ENCODE measurements around the gene PABPN1.
A peak's percentile ranks its signal among the peaks of the same experiment; 100 is the strongest.
"Not testable (repeated sequence)": the region's sequence is repeated elsewhere in the genome, so short reads cannot be mapped to it uniquely, and the experiment has no call there.

PABPN1 gene, protein sequence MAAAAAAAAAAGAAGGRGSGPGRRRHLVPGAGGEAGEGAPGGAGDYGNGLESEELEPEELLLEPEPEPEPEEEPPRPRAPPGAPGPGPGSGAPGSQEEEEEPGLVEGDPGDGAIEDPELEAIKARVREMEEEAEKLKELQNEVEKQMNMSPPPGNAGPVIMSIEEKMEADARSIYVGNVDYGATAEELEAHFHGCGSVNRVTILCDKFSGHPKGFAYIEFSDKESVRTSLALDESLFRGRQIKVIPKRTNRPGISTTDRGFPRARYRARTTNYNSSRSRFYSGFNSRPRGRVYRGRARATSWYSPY

DNA sequence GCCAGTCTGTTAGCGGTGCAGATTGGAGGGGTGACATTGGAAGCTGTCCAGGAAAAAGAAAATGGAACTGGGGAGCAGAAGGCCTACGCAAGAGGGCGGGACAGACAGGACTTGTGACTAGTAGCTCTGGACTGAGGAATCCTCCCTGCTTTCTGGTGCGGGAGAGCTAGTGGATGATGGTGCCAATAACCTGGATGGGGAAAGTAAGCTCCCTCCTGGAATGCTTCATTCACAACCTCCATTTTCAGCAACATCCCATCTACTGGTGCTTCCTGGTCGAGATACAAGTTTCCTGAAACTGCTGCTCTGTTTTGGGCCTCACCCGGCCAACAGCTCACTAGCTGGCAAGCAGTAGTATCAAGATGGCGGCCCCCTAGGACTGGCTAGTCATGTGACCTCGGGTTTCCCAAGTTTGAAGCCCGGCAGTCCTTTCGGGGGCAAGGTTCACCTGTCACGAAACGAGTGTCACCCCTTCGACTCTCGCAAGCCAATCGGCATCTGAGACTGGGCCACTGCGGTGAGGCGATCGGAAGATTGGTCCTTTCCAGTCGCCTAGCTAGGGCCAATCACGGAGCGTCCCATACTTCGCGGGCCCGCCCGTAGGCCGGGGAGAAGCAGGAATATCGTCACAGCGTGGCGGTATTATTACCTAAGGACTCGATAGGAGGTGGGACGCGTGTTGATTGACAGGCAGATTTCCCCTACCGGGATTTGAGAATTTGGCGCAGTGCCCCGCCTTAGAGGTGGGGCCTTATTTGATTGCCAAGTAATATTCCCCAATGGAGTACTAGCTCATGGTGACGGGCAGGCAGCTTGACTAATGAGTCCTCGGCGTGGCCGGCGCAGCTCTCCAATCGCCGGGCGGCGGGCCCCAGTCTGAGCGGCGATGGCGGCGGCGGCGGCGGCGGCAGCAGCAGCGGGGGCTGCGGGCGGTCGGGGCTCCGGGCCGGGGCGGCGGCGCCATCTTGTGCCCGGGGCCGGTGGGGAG, at the start of gene PABPN1:
Gene PABPN1, plus strand, starts transcription at position 874 of the 988 bp plus-strand sequence. Its CDS starts 13 bp downstream, at position 887.
- peak; percentile 100 for DNase-seq

GRCh38 chr14:23275412-23275811, 45.8 kb upstream of the PABPN1 start:
- DNase-seq: no peak

DNA sequence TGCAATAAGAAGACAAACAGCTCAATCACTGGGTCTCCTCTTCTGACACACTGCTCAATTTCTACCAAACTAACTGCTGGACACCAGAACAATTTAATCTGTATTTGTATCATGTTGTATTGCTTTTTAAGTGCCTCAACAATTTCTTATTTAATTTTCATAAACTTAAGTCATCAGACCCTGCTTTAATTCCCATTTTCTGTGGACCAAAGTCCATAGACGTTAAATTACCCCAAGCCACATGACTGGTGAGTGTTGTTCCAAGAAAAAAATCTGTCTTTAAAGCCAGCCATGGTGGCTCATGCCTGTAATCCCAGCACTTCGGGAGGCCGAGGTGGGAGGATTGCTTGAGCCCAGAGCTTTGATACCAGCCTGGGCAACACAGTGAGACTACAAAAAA, 44.1 kb upstream of the PABPN1 start:
- no peak for DNase-seq

DNA sequence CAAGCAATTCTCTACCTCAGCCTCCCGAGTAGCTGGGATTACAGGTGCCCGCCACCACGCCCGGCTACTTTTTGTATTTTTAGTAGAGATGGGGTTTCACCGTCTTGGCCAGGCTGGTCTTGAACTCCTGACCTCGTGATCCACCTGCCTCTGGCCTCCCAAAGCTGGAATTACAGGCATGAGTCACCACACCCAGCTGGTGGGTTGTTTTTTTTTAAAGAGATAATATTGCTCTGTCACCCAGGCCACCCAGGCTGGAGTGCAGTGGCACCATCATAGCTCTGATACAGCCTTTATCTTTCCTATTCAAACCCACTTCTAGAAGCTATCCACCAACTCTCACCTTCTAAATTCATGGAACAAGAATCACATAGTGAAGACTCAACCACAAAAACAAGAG, 43.3 kb upstream of the PABPN1 start:
- DNase-seq: not testable (repeated sequence)

- DNase-seq: no peak
Observed at GRCh38 chr14:23281247-23281646, 40.0 kb upstream of the PABPN1 start.

GRCh38 chr14:23284654-23285529, 36.4 kb upstream of the PABPN1 start:
- DNase-seq: no peak

GRCh38 chr14:23285530-23286019, 35.7 kb upstream of the PABPN1 start:
- DNase-seq: no peak

- peak; percentile 98 for DNase-seq
Observed at GRCh38 chr14:23286020-23286901, 35.0 kb upstream of the PABPN1 start, which contains the start of gene HOMEZ. Gene HOMEZ, minus strand, starts transcription at chr14:23286132. Its CDS starts 180 bp downstream, at chr14:23285952.

- no peak for DNase-seq
Observed at GRCh38 chr14:23286902-23287479, 34.3 kb upstream of the PABPN1 start.

DNA sequence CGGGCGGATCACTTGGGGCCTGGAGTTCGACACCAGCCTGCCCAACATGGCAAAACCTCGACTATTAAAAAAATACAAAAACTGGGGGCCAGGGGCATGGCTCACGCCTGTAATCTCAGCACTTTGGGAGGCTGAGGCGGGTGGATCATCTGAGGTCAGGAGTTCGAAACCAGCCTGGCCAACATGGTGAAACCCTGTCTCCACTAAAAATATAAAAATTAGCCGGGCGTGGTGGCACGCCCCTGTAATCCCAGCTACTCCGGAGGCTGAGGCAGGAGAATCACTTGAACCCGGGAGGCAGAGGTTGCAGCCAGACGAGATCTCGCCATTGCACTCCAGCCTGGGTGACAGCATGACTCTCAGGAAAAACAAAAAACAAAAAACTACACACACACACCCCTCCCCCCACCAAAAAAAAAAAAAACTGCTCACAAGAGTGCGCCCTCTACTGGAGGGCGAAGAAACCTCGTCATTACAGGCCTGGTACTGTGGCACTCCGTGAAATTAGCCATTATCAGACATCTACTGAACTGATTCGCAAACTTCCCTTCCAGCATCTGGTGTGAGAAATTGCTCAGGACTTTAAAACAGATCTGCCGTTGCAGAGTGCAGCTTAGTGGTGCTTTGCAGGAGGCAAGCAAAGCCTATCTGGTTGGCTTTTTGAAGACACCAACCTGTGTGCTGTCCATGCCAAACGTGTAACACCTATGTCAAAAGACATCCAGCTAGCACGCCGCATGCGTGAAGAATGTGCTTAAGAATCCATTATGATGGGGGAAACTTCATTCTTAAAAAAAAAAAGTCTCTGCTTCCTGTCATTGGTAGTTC, 26.3 kb upstream of the PABPN1 start:
- peak; percentile 59 for DNase-seq

DNA sequence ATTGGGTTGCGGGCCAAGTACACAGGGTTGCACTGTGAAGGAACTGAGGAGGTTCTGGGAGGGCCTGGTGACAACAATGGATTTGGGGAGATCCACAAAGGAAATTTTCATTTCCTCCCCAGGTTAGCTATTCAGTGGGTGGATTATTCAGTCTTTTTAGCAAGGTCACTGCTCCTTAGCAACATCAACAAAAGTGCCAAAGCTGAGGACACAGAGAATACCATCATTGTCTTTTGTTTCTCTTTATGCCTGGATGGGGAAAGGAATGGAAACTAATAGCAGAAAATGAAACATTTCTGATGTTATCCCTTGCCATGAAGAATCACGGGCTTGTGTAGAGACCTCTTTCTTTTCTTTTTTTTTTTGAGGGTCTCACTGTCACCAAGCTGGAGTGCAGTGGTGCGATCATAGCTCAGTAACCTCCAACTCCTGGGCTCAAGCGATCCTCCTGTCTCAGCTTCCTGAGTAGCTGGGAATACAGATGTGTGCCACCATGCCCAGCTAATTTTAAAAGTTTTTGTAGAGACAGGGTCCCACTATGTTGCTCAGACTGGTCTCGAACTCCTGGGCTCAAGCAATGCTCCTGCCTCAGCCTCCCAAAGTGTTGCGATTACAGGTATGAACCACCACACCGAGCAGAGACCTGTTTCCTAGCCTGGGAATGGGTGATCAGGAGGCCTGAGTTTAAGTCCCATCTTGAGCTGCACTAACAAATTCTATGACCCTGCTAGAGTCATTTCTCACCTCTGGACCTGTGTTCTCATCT, 25.1 kb upstream of the PABPN1 start:
- no peak for DNase-seq

GRCh38 chr14:23297096-23297495, 24.2 kb upstream of the PABPN1 start:
- no peak for DNase-seq

DNA sequence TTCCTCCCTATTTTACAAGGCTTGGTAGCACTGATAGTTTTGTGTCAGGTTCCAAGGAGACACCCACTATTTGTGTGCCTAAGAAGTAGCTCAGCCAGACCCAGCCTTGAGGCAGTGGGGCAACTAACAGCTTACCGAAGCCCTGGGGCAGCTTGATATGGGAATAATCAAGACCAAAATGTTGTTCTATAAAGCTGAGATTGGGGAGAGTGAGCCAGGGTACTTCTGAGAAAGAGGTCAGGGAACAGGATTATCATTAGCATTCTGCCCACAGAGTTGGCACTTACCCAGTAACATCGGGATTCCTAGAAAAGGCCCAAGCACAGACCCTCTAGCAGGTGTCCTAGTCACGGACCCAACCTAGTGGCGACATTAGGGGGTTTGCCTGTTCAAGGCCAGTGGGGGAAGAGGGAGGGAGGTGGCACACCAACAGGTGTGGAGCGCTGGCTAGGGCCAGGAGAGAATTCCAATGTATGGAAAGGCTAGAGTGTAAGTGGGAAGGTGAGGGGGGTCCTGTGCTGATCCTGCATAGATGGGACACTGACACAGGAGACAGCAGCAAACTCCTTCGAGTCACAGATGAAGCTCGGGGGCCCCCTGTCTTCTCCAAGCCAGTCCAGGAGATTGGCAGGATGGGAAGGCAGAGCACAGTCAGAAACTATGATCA, 23.5 kb upstream of the PABPN1 start:
- no peak for DNase-seq

DNA sequence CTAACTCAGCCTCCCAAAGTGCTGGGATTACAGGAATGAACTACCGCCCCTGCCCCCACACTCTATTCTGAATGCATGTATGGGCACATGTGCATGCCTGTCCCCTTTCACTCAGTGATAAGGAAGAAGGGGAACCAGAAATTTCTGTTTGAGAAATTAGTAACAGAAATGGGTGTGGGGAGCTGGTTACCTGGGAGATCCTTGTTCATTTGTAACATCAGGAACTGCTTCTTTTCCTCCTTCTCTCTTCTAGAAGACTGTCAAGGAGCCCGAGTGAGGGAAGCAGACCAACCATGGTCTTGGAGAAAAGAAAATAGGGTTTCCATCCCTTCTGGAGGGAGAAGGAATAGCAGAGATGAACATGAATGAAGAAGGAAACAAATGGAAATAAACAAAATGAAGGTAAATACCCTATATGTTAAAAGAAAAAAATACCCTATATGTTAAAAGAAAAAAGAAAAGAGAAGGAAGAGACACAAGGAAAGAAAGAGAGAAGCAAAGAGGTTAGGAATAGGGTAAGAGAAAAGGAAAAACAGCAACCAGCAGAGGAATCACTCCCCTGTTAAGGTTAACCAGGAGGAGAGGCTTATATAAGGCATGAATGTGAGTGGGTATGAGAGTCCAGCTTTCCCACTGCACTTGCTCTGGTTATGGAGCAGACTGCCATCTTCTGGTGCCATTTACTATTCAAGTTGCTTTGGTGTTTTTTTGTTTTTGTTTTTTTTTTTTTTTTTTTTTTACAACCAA, 21.9 kb upstream of the PABPN1 start:
- DNase-seq: no peak

- no peak for DNase-seq
Observed at GRCh38 chr14:23299986-23300686, 21.1 kb upstream of the PABPN1 start.

DNA sequence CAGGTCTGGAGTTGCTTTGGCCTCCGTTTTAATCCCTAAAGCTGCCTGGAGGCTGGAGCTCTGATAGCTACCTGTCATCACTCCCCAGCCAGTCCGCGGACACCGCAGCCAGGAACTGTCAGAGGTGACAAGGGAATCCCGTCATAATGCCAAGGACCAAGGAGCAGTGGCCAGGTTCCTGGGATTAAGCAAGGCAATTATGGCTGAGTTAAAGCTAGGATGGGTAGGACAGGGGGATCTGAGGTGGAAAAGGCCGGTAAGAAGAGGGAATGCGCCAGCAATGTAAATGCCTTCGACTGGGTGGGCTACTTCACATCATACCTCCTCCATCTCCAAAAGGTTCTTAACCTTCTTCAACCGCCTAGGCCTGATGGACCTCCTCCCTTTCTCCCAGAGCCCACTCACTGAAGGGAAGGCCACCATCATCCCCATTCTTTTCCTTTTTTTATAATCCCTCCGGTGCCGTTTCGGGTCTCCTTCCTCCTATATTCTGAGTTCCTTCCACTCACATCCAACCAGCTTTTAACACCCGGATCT, 20.5 kb upstream of the PABPN1 start:
- DNase-seq: peak; percentile 22

Data from NCI-H1105 treated with DMSO at 0.1 percent for 48 hours (cell line).